ENCODE data around the gene CDH4. TPM values are rescaled to one million over a fixed set of nuclear protein-coding genes. Genes with fewer than 3 reads are reported as not detected.

CDH4 gene
- total RNA-seq, 1 experiment from 2014 or later: not detected

DNA sequence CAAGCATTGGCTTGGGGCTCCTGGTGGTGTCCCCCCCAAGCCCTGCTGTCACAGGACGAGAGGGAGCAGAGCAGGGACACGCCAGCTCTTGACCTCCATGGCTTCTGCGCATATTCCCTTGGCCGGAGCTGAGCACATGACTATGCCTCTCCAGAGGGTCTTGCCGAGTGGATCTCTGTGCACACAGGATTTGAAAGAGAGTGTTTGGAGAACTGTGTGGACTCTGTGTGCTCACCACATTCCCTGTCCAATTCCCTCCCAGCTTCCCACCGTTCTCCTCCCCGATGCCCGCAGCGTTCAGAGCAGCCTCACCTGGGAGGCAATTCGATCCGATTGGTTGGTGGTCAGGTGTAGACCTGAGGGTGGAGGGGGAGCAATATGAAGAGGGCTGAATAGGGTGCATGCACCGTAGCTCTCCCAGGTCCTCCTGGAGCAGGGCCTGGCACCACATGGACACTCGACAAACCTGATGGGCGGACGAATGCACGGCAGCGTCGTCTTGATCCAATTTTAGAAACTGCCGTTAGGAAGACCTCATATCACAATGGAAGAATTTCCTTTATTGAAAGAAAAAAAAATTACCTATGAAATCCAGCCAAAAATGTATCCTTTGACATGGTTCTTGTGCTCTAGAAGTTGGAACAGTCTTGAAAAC, 287.8 kb downstream of the CDH4 start:
- Histone ChIP-seq H3K9me3 (no peaks in the 10 kb centered on the region), H3K4me1 (no peaks in the 10 kb centered on the region), H3K27me3 (replicated peaks; ENCODE audit: control insufficient read depth, insufficient read depth, low read length) (no peaks in the 10 kb centered on the region; the same call in 1 of the 2 replicates), H3K4me3 (ENCODE audit: low read depth, low read length) (no peak overlapping the region), H3K36me3 (ENCODE audit: control insufficient read depth, insufficient read depth, low read length) (no peaks in the 10 kb centered on the region)
- no TSS peak for BruUV-seq (replicated peaks)
- Mint-ChIP-seq H3K27me3 (ENCODE audit: insufficient read depth, unreplicated experiment) (peaks cover 48% of the 10 kb centered on the region), H3K27ac (ENCODE audit: unreplicated experiment) (no peak overlapping the region), H3K36me3 (ENCODE audit: insufficient read depth, unreplicated experiment) (no peaks in the 10 kb centered on the region), H3K4me1 (ENCODE audit: low read depth, unreplicated experiment) (no peaks in the 10 kb centered on the region), H3K9me3 (ENCODE audit: unreplicated experiment) (no peaks in the 10 kb centered on the region), H3K4me3 (ENCODE audit: unreplicated experiment) (no peak overlapping the region)
- POLR2A ChIA-PET: no interaction called here
- CTCF ChIA-PET: no interaction called here
- intact Hi-C loops (cut with micrococcal nuclease; ENCODE audit: unreplicated experiment): no loop called here
- no peak for TF ChIP-seq CTCF (IDR thresholded peaks at IDR 0.05; ENCODE audit: insufficient read depth in 1 of 2, low read depth in 1 of 2, low read length in 1 of 2, severe bottlenecking in 1 of 2, unreplicated experiment in 1 of 2)
- no peak for DNase-seq

DNA sequence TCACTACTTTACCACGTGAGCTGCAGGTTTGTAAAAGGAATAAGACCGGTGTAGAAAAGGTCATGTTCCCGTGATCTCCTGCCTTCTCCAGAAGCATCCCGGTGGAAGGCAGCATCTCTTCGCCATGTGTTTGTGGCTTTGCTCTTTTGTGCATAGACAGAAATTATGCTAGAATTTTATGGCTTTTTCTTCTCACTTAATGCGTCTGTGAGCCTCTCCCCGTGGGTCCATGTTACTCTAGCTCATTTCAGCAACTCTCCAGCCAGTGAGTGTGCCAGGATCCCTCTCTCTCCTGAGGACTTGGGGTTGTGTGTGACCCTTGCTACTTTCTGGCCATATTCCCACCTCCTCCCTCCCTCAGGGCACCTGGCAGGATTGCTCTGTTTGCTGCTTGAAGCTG, 289.5 kb downstream of the CDH4 start:
- POLR2A ChIA-PET: no interaction called here
- no peaks in the 10 kb centered on the region; the same call in 1 of the 2 replicates for H3K27me3 ChIP-seq (replicated peaks; ENCODE audit: control insufficient read depth, insufficient read depth, low read length)
- no TSS peak for BruUV-seq (replicated peaks)

GRCh38 chr20:61543086-61543485, 291.0 kb downstream of the CDH4 start:
- TF ChIP-seq CTCF (IDR thresholded peaks at IDR 0.05; ENCODE audit: insufficient read depth in 1 of 2, low read depth in 1 of 2, low read length in 1 of 2, severe bottlenecking in 1 of 2, unreplicated experiment in 1 of 2): no peak
- Histone ChIP-seq H3K27me3 (replicated peaks; ENCODE audit: control insufficient read depth, insufficient read depth, low read length) (no peaks in the 10 kb centered on the region; the same call in 1 of the 2 replicates), H3K4me1 (no peaks in the 10 kb centered on the region), H3K9me3 (0 out of 2 replicates have a peak, but pooled peaks cover 5% of the 10 kb centered on the region), H3K4me3 (ENCODE audit: low read depth, low read length) (no peak overlapping the region), H3K36me3 (ENCODE audit: control insufficient read depth, insufficient read depth, low read length) (no peaks in the 10 kb centered on the region)
- H3K4me3 Mint-ChIP-seq (ENCODE audit: unreplicated experiment): no peak overlapping the region
- no peaks in the 10 kb centered on the region for H3K9me3 Mint-ChIP-seq (ENCODE audit: unreplicated experiment)
- no TSS peak for BruUV-seq (replicated peaks)
- no peak for DNase-seq
- no peaks in the 10 kb centered on the region for H3K36me3 Mint-ChIP-seq (ENCODE audit: insufficient read depth, unreplicated experiment)
- CTCF ChIA-PET: no interaction called here
- no peak overlapping the region for H3K27ac Mint-ChIP-seq (ENCODE audit: unreplicated experiment)
- H3K27me3 Mint-ChIP-seq (ENCODE audit: insufficient read depth, unreplicated experiment): peaks cover 46% of the 10 kb centered on the region
- intact Hi-C loops (cut with micrococcal nuclease; ENCODE audit: unreplicated experiment): no loop called here
- no peaks in the 10 kb centered on the region for H3K4me1 Mint-ChIP-seq (ENCODE audit: low read depth, unreplicated experiment)
- POLR2A ChIA-PET: no interaction called here

More for the DNA sequence above, 289.5 kb downstream of the CDH4 start:
- Histone ChIP-seq H3K36me3 (ENCODE audit: control insufficient read depth, insufficient read depth, low read length) (no peaks in the 10 kb centered on the region), H3K4me3 (ENCODE audit: low read depth, low read length) (no peak overlapping the region), H3K9me3 (0 out of 2 replicates have a peak, but pooled peaks cover 5% of the 10 kb centered on the region), H3K4me1 (no peaks in the 10 kb centered on the region)
- H3K36me3 Mint-ChIP-seq (ENCODE audit: insufficient read depth, unreplicated experiment): no peaks in the 10 kb centered on the region
- no peak overlapping the region for H3K27ac Mint-ChIP-seq (ENCODE audit: unreplicated experiment)
- no peak for TF ChIP-seq CTCF (IDR thresholded peaks at IDR 0.05; ENCODE audit: insufficient read depth in 1 of 2, low read depth in 1 of 2, low read length in 1 of 2, severe bottlenecking in 1 of 2, unreplicated experiment in 1 of 2)
- CTCF ChIA-PET: no interaction called here
- H3K9me3 Mint-ChIP-seq (ENCODE audit: unreplicated experiment): no peaks in the 10 kb centered on the region
- H3K27me3 Mint-ChIP-seq (ENCODE audit: insufficient read depth, unreplicated experiment): peaks cover 48% of the 10 kb centered on the region
- no peak for DNase-seq
- no peak overlapping the region for H3K4me3 Mint-ChIP-seq (ENCODE audit: unreplicated experiment)
- H3K4me1 Mint-ChIP-seq (ENCODE audit: low read depth, unreplicated experiment): no peaks in the 10 kb centered on the region
- intact Hi-C loops (cut with micrococcal nuclease; ENCODE audit: unreplicated experiment): no loop called here
